ENCODE data around the gene MAGEA3.
"Not testable (repeated sequence)": the region's sequence is repeated elsewhere in the genome, so short reads cannot be mapped to it uniquely, and the experiment has no call there.

DNA sequence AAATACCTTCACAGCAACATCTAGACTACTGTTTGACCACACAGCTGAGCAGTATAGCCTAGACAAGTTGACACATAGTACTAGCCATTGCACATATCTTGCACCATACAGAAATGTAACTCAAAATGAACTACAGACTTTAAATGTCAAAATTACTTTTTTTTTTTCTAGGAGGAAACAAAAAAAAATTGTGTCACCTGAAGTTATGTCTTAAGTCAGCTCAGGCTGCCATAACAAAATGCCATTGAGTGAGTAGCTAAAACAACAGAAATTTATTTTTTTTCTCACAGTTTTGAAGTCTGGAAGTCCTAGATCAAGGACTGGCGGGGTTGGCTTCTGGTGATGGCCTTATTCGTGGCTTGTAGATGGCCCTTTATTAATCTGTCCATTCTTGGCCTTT is 10.6 kb downstream of the MAGEA3 start, which contains the start of gene CSAG2:
- not testable (repeated sequence) for TF ChIP-seq FOXA1 (IDR thresholded peaks at IDR 0.05); HDGF (IDR thresholded peaks at IDR 0.05; ENCODE audit: borderline replicate concordance); CTBP1 (IDR thresholded peaks at IDR 0.05; ENCODE audit: borderline replicate concordance); ARNT (IDR thresholded peaks at IDR 0.05); L3MBTL2 (conservative IDR thresholded peaks at IDR 0.05); FOXK2 (IDR thresholded peaks at IDR 0.05); SP1 (IDR thresholded peaks at IDR 0.05); ELF4 (IDR thresholded peaks at IDR 0.05); FOXM1 (IDR thresholded peaks at IDR 0.05; ENCODE audit: borderline replicate concordance); BHLHE40 (IDR thresholded peaks at IDR 0.05; ENCODE audit: borderline replicate concordance)
- TF ChIP-seq, protein P1, sequence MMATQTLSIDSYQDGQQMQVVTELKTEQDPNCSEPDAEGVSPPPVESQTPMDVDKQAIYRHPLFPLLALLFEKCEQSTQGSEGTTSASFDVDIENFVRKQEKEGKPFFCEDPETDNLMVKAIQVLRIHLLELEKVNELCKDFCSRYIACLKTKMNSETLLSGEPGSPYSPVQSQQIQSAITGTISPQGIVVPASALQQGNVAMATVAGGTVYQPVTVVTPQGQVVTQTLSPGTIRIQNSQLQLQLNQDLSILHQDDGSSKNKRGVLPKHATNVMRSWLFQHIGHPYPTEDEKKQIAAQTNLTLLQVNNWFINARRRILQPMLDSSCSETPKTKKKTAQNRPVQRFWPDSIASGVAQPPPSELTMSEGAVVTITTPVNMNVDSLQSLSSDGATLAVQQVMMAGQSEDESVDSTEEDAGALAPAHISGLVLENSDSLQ (IDR thresholded peaks at IDR 0.05) = not testable (repeated sequence)

Measured in HEK293T (cell line).